ENCODE results near the gene CNPY2. TPM values are rescaled to one million over a fixed set of nuclear protein-coding genes. Genes with fewer than 3 reads are reported as not detected.
A peak's percentile ranks its signal among the peaks of the same experiment; 100 is the strongest.

CNPY2 gene
- total and polyA plus RNA-seq, 2 of the 13 experiments (the other 11 are each of a cell fraction or from before 2014, with no cell fraction given): 285 to 356 TPM

DNA sequence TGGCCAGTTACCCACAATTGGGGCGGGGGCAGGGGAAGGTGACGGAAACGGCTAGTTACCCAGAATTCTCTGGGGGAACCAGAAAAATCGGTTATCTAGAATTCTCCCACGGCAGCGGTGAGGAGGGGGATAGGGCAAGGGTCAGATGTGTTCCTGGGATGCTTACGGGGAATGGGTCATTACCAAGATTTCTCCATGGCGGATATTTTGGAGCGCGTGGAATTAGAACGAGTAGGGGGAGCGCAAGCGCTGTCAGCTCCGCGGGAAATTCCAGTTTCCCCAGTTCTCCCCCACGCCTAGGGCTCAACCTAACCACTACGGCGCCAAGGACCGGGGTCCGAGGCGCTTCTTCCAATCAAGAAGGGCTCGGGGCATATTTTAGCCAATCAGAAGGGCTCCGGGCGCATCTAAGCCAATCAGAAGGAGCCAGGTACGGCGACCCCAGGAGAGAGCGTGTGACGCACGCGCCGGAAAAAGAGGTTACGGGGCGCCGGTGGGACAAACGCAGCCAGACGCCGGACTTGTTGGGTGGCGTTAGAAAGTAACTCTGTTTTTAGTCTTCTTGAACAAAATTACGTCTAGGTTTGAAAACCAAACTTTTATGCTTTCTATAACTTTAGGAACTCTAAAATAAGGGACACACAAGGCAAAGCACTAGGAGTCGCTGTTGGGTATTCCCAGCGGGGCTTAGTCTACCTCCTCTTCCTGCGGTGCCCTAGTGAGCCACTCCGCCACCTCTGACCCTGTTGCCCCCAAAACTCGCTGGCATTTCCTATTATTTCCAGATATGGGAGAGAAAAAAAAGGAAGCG lies 18.1 kb upstream of the CNPY2 start, which contains the start of gene PAN2 (continued):
- TF ChIP-seq SMC3 (IDR thresholded peaks at IDR 0.05; ENCODE audit: low read length) (peak; percentile 27), ZNF282 (IDR thresholded peaks at IDR 0.05; ENCODE audit: partially characterized antibody) (no peak), SRSF4 (IDR thresholded peaks at IDR 0.05; ENCODE audit: low read depth, low read length, poor library complexity, severe bottlenecking) (no peak), SATB2 (CRISPR knock-in tag; IDR thresholded peaks at IDR 0.05) (peak; percentile 12; the same call in 1 of the 2 replicates), MXI1 (IDR thresholded peaks at IDR 0.05; ENCODE audit: borderline replicate concordance, low read depth, low read length) (no peak; the same call in 2 of the 3 replicates), ZSCAN22 (CRISPR knock-in tag; IDR thresholded peaks at IDR 0.05) (no peak), ZNF350 (CRISPR knock-in tag; IDR thresholded peaks at IDR 0.05; ENCODE audit: borderline replicate concordance, low read depth) (peak; percentile 57; the same call in 1 of the 2 replicates), FIP1L1 (IDR thresholded peaks at IDR 0.05; ENCODE audit: borderline replicate concordance, insufficient read depth, low read depth, low read length) (no peak), PAX8 (CRISPR knock-in tag; IDR thresholded peaks at IDR 0.05; ENCODE audit: borderline replicate concordance) (no peak), GATAD2A (CRISPR knock-in tag; IDR thresholded peaks at IDR 0.05) (peak; percentile 18; the same call in 1 of the 2 replicates), GZF1 (CRISPR knock-in tag; IDR thresholded peaks at IDR 0.05) (0 out of 2 replicates have a peak, but pooled peaks have one; percentile 37), THAP11 (CRISPR knock-in tag; IDR thresholded peaks at IDR 0.05) (peak; percentile 89), MED1 (CRISPR knock-in tag; IDR thresholded peaks at IDR 0.05) (peak; percentile 34; the same call in 1 of the 2 replicates), SP140L (CRISPR knock-in tag; IDR thresholded peaks at IDR 0.05; ENCODE audit: borderline replicate concordance) (no peak), SCMH1 (CRISPR knock-in tag; IDR thresholded peaks at IDR 0.05; ENCODE audit: borderline replicate concordance) (no peak), ZNF34 (CRISPR knock-in tag; IDR thresholded peaks at IDR 0.05; ENCODE audit: borderline replicate concordance) (no peak), ZNF33B (CRISPR knock-in tag; IDR thresholded peaks at IDR 0.05) (no peak), TBL1XR1 (IDR thresholded peaks at IDR 0.05; ENCODE audit: borderline replicate concordance, low read length, partially characterized antibody) (no peak), ZNF160 (CRISPR knock-in tag; IDR thresholded peaks at IDR 0.05) (peak; percentile 21; the same call in 1 of the 2 replicates), GFI1 (CRISPR knock-in tag; IDR thresholded peaks at IDR 0.05; ENCODE audit: borderline replicate concordance) (0 out of 2 replicates have a peak, but pooled peaks have one; percentile 23), ZFAT (CRISPR knock-in tag; conservative IDR thresholded peaks at IDR 0.05) (no peak), ZNF207 (IDR thresholded peaks at IDR 0.05; ENCODE audit: borderline replicate concordance) (no peak)
- TF ChIP-seq, protein P1, sequence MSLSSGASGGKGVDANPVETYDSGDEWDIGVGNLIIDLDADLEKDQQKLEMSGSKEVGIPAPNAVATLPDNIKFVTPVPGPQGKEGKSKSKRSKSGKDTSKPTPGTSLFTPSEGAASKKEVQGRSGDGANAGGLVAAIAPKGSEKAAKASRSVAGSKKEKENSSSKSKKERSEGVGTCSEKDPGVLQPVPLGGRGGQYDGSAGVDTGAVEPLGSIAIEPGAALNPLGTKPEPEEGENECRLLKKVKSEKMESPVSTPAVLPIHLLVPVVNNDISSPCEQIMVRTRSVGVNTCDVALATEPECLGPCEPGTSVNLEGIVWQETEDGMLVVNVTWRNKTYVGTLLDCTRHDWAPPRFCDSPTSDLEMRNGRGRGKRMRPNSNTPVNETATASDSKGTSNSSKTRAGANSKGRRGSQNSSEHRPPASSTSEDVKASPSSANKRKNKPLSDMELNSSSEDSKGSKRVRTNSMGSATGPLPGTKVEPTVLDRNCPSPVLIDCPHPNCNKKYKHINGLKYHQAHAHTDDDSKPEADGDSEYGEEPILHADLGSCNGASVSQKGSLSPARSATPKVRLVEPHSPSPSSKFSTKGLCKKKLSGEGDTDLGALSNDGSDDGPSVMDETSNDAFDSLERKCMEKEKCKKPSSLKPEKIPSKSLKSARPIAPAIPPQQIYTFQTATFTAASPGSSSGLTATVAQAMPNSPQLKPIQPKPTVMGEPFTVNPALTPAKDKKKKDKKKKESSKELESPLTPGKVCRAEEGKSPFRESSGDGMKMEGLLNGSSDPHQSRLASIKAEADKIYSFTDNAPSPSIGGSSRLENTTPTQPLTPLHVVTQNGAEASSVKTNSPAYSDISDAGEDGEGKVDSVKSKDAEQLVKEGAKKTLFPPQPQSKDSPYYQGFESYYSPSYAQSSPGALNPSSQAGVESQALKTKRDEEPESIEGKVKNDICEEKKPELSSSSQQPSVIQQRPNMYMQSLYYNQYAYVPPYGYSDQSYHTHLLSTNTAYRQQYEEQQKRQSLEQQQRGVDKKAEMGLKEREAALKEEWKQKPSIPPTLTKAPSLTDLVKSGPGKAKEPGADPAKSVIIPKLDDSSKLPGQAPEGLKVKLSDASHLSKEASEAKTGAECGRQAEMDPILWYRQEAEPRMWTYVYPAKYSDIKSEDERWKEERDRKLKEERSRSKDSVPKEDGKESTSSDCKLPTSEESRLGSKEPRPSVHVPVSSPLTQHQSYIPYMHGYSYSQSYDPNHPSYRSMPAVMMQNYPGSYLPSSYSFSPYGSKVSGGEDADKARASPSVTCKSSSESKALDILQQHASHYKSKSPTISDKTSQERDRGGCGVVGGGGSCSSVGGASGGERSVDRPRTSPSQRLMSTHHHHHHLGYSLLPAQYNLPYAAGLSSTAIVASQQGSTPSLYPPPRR (CRISPR knock-in tag; IDR thresholded peaks at IDR 0.05; ENCODE audit: borderline replicate concordance): no peak
- TF ChIP-seq, protein P2, sequence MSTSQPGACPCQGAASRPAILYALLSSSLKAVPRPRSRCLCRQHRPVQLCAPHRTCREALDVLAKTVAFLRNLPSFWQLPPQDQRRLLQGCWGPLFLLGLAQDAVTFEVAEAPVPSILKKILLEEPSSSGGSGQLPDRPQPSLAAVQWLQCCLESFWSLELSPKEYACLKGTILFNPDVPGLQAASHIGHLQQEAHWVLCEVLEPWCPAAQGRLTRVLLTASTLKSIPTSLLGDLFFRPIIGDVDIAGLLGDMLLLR (CRISPR knock-in tag; IDR thresholded peaks at IDR 0.05): no peak
- TF ChIP-seq, protein P3, sequence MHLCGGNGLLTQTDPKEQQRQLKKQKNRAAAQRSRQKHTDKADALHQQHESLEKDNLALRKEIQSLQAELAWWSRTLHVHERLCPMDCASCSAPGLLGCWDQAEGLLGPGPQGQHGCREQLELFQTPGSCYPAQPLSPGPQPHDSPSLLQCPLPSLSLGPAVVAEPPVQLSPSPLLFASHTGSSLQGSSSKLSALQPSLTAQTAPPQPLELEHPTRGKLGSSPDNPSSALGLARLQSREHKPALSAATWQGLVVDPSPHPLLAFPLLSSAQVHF (CRISPR knock-in tag; IDR thresholded peaks at IDR 0.05): no peak; the same call in 1 of the 2 replicates

Measured in HepG2 (cell line).